A549 (cell line): ENCODE results near the gene C3orf70. TPM values are rescaled to one million over a fixed set of nuclear protein-coding genes. Genes with fewer than 3 reads are reported as not detected.

Experiments used
- ATAC-seq, 2 experiments: fragments of 200-7000 bp in 1 of 2; fragments of >200 bp in 1 of 2; cut with Nextera tagmentation in 1 of 2; cut with Tn5 transposase in 1 of 2; 3 replicates each; pipeline versions ENCODE4 v1.8.0 to v1.9.1; 2018 to 2020; ENCODE audit warnings: mild to moderate bottlenecking in 1 of 2, moderate library complexity in 1 of 2
- CTCF ChIA-PET: fragments of 300-600 bp; sonication (Branson Sonifier 250); formaldehyde crosslinking; extraction: SDS; loops from one replicate; lab custom pipeline; 2021; ENCODE audit warnings: antibody characterized with exemption, inconsistent platforms; lab: Yijun Ruan, JAX
- POLR2A ChIA-PET: fragments of 350-600 bp; formaldehyde crosslinking; extraction: SDS; loops from one replicate; lab custom pipeline; 2021; ENCODE audit warnings: antibody characterized with exemption, inconsistent platforms; lab: Yijun Ruan, JAX
- DNase-seq, 2 experiments: peaks; one replicate each; pipeline versions ENCODE4 v3.0.0 to v3.0.0-alpha.2; 2011 to 2016; ENCODE audit warnings: low read depth in 1 of 2, low spot score in 1 of 2
- FAIRE-seq: peaks from 2 replicates; lab custom pipeline; 2011; peaks lifted over from hg19 to GRCh38; lab: Jason Lieb, UNC
- H3K27ac ChIP-seq, 2 experiments: fragments of >200 bp; sonication (Bioruptor Twin); formaldehyde crosslinking; 3 replicates each; pipeline ENCODE4 v1.5.1; 2016 to 2017
- H3K4me1 ChIP-seq: fragments of >200 bp; sonication (Bioruptor Twin); formaldehyde crosslinking; 3 replicates; pipeline ENCODE4 v1.6.1; 2016
- H3K4me2 ChIP-seq: fragments of >200 bp; sonication (Bioruptor Twin); formaldehyde crosslinking; 3 replicates; pipeline ENCODE4 v1.6.1; 2016
- H3K4me3 ChIP-seq: fragments of >200 bp; sonication (Bioruptor Twin); formaldehyde crosslinking; 3 replicates; pipeline ENCODE4 v1.5.1; 2016
- H3K9me3 ChIP-seq: fragments of >200 bp; sonication (Bioruptor Twin); formaldehyde crosslinking; 3 replicates; pipeline ENCODE4 v1.6.1; 2016
- ATOH8 ChIP-seq: fragments of 250-450 bp; sonication (Bioruptor Pico); IDR thresholded peaks from 2 replicates; pipeline ENCODE4 v1.5.0; 2020; ENCODE audit warnings: low read depth, mild to moderate bottlenecking, moderate library complexity
- BCL3 ChIP-seq: fragments of >200 bp; sonication (Bioruptor Twin); formaldehyde crosslinking; IDR thresholded peaks from 3 replicates; pipeline ENCODE4 v1.6.1; 2016
- EHMT2 ChIP-seq: fragments of 200-600 bp; sonication (generic); IDR thresholded peaks from 2 replicates; pipeline ENCODE4 v1.6.1; 2016; ENCODE audit warnings: antibody characterized with exemption, low read depth, mild to moderate bottlenecking, moderate library complexity
- EP300 ChIP-seq, 2 experiments: fragments of >200 bp; sonication (Bioruptor Twin); formaldehyde crosslinking; IDR thresholded peaks; 2 replicates in 1 of 2; 3 replicates in 1 of 2; pipeline ENCODE4 v1.6.1; 2016 to 2017
- HDAC2 ChIP-seq: fragments of 200-600 bp; sonication (generic); IDR thresholded peaks from 2 replicates; pipeline ENCODE4 v1.6.1; 2016
- HOXA7 ChIP-seq: fragments of 250-450 bp; sonication (Bioruptor Pico); IDR thresholded peaks from 2 replicates; pipeline ENCODE4 v1.5.0; 2020; ENCODE audit warnings: mild to moderate bottlenecking, moderate library complexity
- JUN ChIP-seq, 2 experiments: fragments of >200 bp; sonication (Bioruptor Twin); formaldehyde crosslinking; IDR thresholded peaks; 2 replicates in 1 of 2; 3 replicates in 1 of 2; pipeline ENCODE4 v1.6.1; 2016 to 2017
- KDM1A ChIP-seq: fragments of 200-600 bp; sonication (generic); IDR thresholded peaks from 2 replicates; pipeline ENCODE4 v1.6.1; 2016; ENCODE audit warnings: low read depth, mild to moderate bottlenecking
- MAFK ChIP-seq: fragments of 450-650 bp; IDR thresholded peaks from 2 replicates; pipeline ENCODE4 v1.6.1; 2014; ENCODE audit not compliant: partially characterized antibody
- MAZ ChIP-seq: fragments of 150-350 bp; IDR thresholded peaks from 2 replicates; pipeline ENCODE4 v1.6.1; 2014; ENCODE audit warnings: antibody characterized with exemption, low read depth, low read length, borderline replicate concordance
- MYC ChIP-seq: IDR thresholded peaks from 2 replicates; pipeline ENCODE4 v1.6.1; 2012; ENCODE audit warnings: mild to moderate bottlenecking, inconsistent platforms, low read length, improper control_type of control experiment, borderline replicate concordance
- NR3C1 ChIP-seq: fragments of >200 bp; sonication (Bioruptor Twin); formaldehyde crosslinking; IDR thresholded peaks from 3 replicates; pipeline ENCODE4 v1.6.1; 2017
- PBX3 ChIP-seq: IDR thresholded peaks from 2 replicates; pipeline ENCODE4 v1.6.1; 2012
- POLR2A ChIP-seq: IDR thresholded peaks from 2 replicates; pipeline ENCODE4 v1.6.1; 2012; ENCODE audit warnings: mild to moderate bottlenecking, low read length
- POLR2AphosphoS2 ChIP-seq: conservative IDR thresholded peaks from 2 replicates; pipeline ENCODE4 v1.6.1; 2012; ENCODE audit warnings: low read length, improper control_type of control experiment, inconsistent platforms
- RAD21 ChIP-seq, 2 experiments: fragments of >200 bp in 1 of 2; sonication (Bioruptor Twin) in 1 of 2; formaldehyde crosslinking in 1 of 2; IDR thresholded peaks in 1 of 2; conservative IDR thresholded peaks in 1 of 2; 2 replicates in 1 of 2; 3 replicates in 1 of 2; pipeline ENCODE4 v1.6.1; 2012 to 2018; ENCODE audit warnings: inconsistent platforms in 1 of 2
- RFX5 ChIP-seq: fragments of 450-650 bp; IDR thresholded peaks from 2 replicates; pipeline ENCODE4 v1.7.1; 2014; ENCODE audit warnings: antibody characterized with exemption, mild to moderate bottlenecking, moderate library complexity
- RNF2 ChIP-seq: fragments of 200-600 bp; sonication (generic); IDR thresholded peaks from 2 replicates; pipeline ENCODE4 v1.6.1; 2016; ENCODE audit warnings: low read depth, mild to moderate bottlenecking, antibody characterized with exemption, moderate library complexity, borderline replicate concordance
- TFCP2L1 ChIP-seq: fragments of 250-450 bp; sonication (Bioruptor Pico); IDR thresholded peaks from 2 replicates; pipeline ENCODE4 v1.5.0; 2021; ENCODE audit warnings: mild to moderate bottlenecking
- TP53 ChIP-seq: fragments of 250-450 bp; sonication (Bioruptor Pico); IDR thresholded peaks from 2 replicates; pipeline ENCODE4 v1.5.0; 2021; ENCODE audit warnings: mild to moderate bottlenecking, moderate library complexity
- ZFP36 ChIP-seq: fragments of 450-650 bp; IDR thresholded peaks from 2 replicates; pipeline ENCODE4 v1.6.1; 2014; ENCODE audit warnings: borderline replicate concordance; ENCODE audit not compliant: partially characterized antibody
- ZNF302 ChIP-seq: fragments of 250-450 bp; sonication (Bioruptor Pico); IDR thresholded peaks from 2 replicates; pipeline ENCODE4 v1.9.0; 2021; ENCODE audit warnings: inconsistent platforms, mild to moderate bottlenecking, moderate library complexity
- ZSCAN20 ChIP-seq: fragments of 250-450 bp; sonication (Bioruptor Pico); IDR thresholded peaks from 2 replicates; pipeline ENCODE4 v1.8.0; 2022; ENCODE audit warnings: mild to moderate bottlenecking, moderate library complexity
- WGBS: methylation state at CpG from one replicate; pipeline ENCODE4 v1.1.6; 2017; ENCODE audit errors: missing lambda C conversion rate; 5-methylcytosine and 5-hydroxymethylcytosine counted together
- polyA plus RNA-seq, 4 experiments: library from polyadenylated mRNA; depleted of rRNA in 3 of 4; stranded (reverse); fragments of >200 nt; fragmentation: RNase III in 1 of 4; extraction: RNeasy Plus Mini Kit Qiagen cat#74134 plus additional on column Dnase treatment in 1 of 4; gene quantifications; 2 replicates in 3 of 4; 3 replicates in 1 of 4; pipeline ENCODE4 v1.2.3, GENCODE V29; 2011 to 2017
- TF ChIP-seq, protein P1 (sequence below): fragments of 150-350 bp; IDR thresholded peaks from 2 replicates; pipeline ENCODE4 v1.6.1; 2014; ENCODE audit warnings: low read depth, mild to moderate bottlenecking, low read length

C3orf70 gene
- polyA plus RNA-seq, 2 of the 4 experiments (the other 2 are of a cell fraction): 0.01 TPM; not detected in 1

DNA sequence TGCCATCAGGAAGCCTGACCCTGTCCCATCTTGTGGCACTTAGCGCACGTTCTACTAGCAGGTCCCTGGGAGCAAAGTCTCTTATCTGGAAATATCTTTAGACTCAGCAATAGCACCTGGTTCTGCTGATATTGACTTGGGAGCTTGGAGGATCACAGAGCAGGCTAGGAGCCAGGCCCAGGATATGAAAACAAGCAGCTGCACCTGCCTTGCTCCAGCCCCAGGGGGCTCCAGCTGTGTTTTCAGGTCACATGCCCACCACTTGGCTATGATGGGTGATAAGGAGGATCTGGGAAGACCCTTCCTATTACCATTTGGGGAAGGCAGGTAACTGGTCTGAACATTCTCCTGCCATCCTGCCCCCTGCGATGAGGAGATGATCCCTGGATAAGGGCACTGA is 87.8 kb downstream of the C3orf70 start:
- no peak for FAIRE-seq
- no peak for DNase-seq
- no peak for TF ChIP-seq PBX3
- no peak for TF ChIP-seq HOXA7 (CRISPR knock-in tag)
- TF ChIP-seq, protein P1, sequence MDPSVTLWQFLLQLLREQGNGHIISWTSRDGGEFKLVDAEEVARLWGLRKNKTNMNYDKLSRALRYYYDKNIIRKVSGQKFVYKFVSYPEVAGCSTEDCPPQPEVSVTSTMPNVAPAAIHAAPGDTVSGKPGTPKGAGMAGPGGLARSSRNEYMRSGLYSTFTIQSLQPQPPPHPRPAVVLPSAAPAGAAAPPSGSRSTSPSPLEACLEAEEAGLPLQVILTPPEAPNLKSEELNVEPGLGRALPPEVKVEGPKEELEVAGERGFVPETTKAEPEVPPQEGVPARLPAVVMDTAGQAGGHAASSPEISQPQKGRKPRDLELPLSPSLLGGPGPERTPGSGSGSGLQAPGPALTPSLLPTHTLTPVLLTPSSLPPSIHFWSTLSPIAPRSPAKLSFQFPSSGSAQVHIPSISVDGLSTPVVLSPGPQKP: no peak
- TF ChIP-seq POLR2A: no peak
- TF ChIP-seq MAZ: no peak
- no peak for TF ChIP-seq HDAC2
- TF ChIP-seq NR3C1: no peak
- no peak for TF ChIP-seq TFCP2L1 (CRISPR knock-in tag)
- no peak for TF ChIP-seq MAFK
- no peak for TF ChIP-seq ATOH8 (CRISPR knock-in tag)
- TF ChIP-seq EHMT2: no peak
- no peak for TF ChIP-seq JUN (IDR thresholded peaks at IDR 0.05)
- TF ChIP-seq MYC: no peak
- no peak for TF ChIP-seq KDM1A
- no peak for TF ChIP-seq RFX5
- TF ChIP-seq TP53 (CRISPR knock-in tag): no peak
- TF ChIP-seq ZNF302 (CRISPR knock-in tag): no peak
- TF ChIP-seq, all 56 proteins: peak for 0
- Histone ChIP-seq H3K4me3 (no peak overlapping the region), H3K27ac (no peak overlapping the region), H3K4me2 (no peak overlapping the region), H3K9me3 (0 out of 3 replicates have a peak, but pooled peaks cover 6% of the 10 kb centered on the region), H3K4me1 (no peaks in the 10 kb centered on the region)
- ChIA-PET POLR2A (no interaction called here), CTCF (interaction anchor here (1.7 kb wide), 1 partner anchor 111 kb away, joined by 5 read pairs; no protein-coding TSS in a partner anchor)
- 100% methylated on average over 1 of the region's 3 CpGs for WGBS
- ATAC-seq: no peak

GRCh38 chr3:185063431-185063830 is 89.4 kb downstream of the C3orf70 start:
- no peak for ATAC-seq
- Histone ChIP-seq H3K9me3 (0 out of 3 replicates have a peak, but pooled peaks cover 6% of the 10 kb centered on the region), H3K4me1 (no peaks in the 10 kb centered on the region), H3K27ac (no peak overlapping the region), H3K4me2 (no peak overlapping the region), H3K4me3 (no peak overlapping the region)
- FAIRE-seq: no peak
- POLR2A ChIA-PET: no interaction called here
- 26% methylated on average over 3 of the region's 3 CpGs for WGBS
- TF ChIP-seq ZFP36: no peak
- TF ChIP-seq NR3C1: no peak
- TF ChIP-seq EP300 (IDR thresholded peaks at IDR 0.05): no peak
- no peak for TF ChIP-seq KDM1A
- no peak for TF ChIP-seq ZSCAN20 (CRISPR knock-in tag)
- TF ChIP-seq POLR2AphosphoS2: no peak
- TF ChIP-seq RAD21 (conservative IDR thresholded peaks at IDR 0.05 in 1 of 2, IDR thresholded peaks at IDR 0.05 in 1 of 2): no peak
- TF ChIP-seq RNF2: no peak
- no peak for TF ChIP-seq ZNF302 (CRISPR knock-in tag)
- no peak for TF ChIP-seq BCL3
- no peak for TF ChIP-seq MAFK
- DNase-seq: no peak
- CTCF ChIA-PET: no interaction called here
